ENCODE measurements around the gene LCE2D. TPM values are rescaled to one million over a fixed set of nuclear protein-coding genes. Genes with fewer than 3 reads are reported as not detected.

Gene LCE2D
- not detected in 2 replicates for polyA plus RNA-seq

GRCh38 chr1:152663098-152663497 lies at the start of gene LCE2D:
Gene LCE2D (plus strand): TSS chr1:152663380. CDS start chr1:152664106, 726 bp downstream.

DNA sequence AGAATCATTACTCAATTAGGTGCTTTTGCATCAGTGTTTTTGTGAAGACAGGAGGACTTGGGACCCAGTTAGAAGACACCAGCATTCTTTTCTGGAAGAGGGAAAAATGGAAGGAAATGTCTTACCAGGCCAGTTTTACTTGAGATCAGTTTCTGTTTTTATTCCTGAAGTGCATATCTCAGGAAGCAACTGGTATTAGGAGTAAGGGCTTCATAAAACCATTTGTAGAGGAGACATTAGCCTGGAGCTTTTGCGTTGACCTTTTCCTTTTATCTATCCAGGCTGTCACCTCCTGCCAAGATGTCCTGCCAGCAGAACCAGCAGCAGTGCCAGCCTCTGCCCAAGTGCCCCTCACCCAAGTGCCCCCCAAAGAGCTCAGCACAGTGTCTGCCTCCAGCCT lies 49.7 kb upstream of the LCE2D start, which contains the start of gene LCE3B:
TSS of gene LCE3B (plus strand) at position 301 of the 400 bp plus-strand sequence. CDS start at position 301, 0 bp downstream.

GRCh38 chr1:152622803-152623202 lies 40.4 kb upstream of the LCE2D start, which contains the start of gene LCE3A:
Gene LCE3A (minus strand): TSS chr1:152623103. CDS start chr1:152623103, 0 bp downstream.

GRCh38 chr1:152674983-152675382 lies 11.8 kb downstream of the LCE2D start, which contains the start of gene LCE2C:
Gene LCE2C (plus strand): TSS chr1:152675279. CDS start chr1:152676016, 737 bp downstream.

DNA sequence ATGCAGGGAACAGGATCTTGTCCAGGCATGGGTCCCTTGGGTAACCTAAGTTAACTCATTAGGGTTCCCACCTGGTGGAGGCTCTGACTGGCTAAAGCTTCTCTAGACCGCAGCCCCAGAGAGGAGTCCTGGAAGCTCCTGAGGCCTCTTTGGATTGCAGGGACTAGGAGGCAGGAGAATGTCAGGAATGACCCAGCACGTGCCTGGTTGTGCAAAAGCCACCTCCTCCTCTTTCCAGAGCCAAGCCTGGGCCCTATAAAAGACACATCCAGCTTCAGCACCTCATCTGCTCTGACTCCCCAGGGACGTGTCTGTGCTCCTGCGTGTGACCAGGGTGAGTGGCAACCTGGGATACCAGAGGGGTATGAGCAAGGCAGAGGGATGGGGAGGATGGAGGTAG lies 22.6 kb downstream of the LCE2D start, which contains the start of gene LCE2B:
TSS of gene LCE2B (plus strand) at position 301 of the 400 bp plus-strand sequence. CDS start 721 bp downstream, outside the sequence.

DNA sequence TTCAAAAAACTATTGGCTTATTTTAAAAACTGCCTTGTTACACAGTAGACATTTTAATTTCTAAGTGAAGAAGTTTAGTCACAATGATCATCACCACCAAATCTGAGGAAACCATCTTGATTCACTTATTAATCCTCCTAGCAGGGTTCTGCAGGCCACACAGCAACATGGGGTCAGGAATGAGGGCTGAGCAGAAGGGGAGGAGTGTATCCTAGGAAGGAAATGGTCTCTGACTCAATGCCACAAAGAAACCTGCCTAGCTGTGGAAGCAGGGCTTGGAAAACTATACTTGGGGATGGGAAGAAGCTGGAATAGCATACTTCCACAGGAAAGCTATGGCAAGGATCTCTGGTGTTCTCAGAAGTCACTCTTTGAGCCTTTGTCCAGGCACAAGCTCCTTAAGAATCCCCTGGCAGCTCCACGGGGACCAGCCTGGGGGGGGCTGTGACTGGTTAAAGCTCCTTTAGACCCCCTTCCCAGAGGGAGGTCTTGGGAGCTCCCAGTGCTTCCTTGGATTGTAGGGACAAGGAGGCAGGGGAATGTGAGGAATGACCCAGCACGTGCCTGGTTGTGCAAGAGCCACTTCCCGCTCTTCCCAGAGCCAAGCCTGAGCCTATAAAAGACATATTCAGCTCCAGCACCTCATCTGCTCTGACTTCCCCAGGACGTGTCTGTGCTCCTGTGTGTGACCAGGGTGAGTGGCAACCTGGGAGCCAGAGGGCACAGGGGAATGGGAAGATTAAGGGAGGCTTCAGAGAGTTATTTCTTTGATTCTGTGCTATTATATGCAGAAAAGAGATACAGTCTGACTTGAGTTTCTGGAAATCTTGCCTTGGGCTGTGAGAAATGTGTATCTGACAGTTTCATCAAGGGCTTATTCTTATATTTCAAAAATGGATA lies 34.8 kb downstream of the LCE2D start, which contains the start of gene LCE2A:
TSS of gene LCE2A (plus strand) at position 645 of the 900 bp plus-strand sequence. CDS start 557 bp downstream, outside the sequence.

DNA sequence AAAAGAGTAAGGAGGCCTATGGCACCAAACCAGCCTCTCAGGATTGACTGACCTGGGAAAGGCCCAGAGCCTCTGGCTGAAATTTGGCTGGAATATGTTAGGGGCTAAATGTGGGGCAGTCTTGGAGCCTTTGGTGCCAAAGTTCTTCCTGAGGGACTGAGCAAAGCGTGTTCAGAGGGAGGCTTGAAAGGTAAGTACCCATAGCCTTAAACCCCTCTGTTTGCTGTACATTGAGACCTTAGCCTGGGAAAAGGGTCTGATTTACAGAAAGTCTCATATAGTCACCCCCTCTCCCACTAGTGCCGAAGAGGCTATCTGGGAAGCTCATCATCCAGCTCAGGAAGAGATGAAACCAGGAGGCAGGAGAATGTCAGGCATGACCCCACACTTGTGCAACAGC lies 44.7 kb downstream of the LCE2D start, which contains the start of gene LCE4A:
TSS of gene LCE4A (plus strand) at position 301 of the 400 bp plus-strand sequence. CDS start 916 bp downstream, outside the sequence.

Other genes with a start within 250 kb of the LCE2D start
- gene CRNN, start 249.1 kb upstream of the LCE2D start, polyA plus RNA-seq: not detected in 2 replicates
- gene LCE5A, start 152.6 kb upstream of the LCE2D start, polyA plus RNA-seq: not detected in 2 replicates
- not detected in 2 replicates for gene CRCT1, start 148.9 kb upstream of the LCE2D start, polyA plus RNA-seq
- gene LCE3E, start 96.6 kb upstream of the LCE2D start, polyA plus RNA-seq: not detected in 2 replicates
- gene LCE3D, start 82.9 kb upstream of the LCE2D start, polyA plus RNA-seq: not detected in 2 replicates
- not detected in 2 replicates for gene LCE3C, start 63.1 kb upstream of the LCE2D start, polyA plus RNA-seq
- not detected in 2 replicates for gene LCE3B, start 49.6 kb upstream of the LCE2D start, polyA plus RNA-seq
- gene LCE3A, start 40.3 kb upstream of the LCE2D start, polyA plus RNA-seq: not detected in 2 replicates
- not detected in 2 replicates for gene LCE2C, start 11.9 kb downstream of the LCE2D start, polyA plus RNA-seq
- not detected in 2 replicates for gene LCE2B, start 22.7 kb downstream of the LCE2D start, polyA plus RNA-seq
- not detected in 2 replicates for gene LCE2A, start 35.0 kb downstream of the LCE2D start, polyA plus RNA-seq
- gene LCE4A, start 44.8 kb downstream of the LCE2D start, polyA plus RNA-seq: not detected in 2 replicates
- not detected in 2 replicates for gene KPRP, start 94.6 kb downstream of the LCE2D start, polyA plus RNA-seq
- gene LCE1F, start 111.8 kb downstream of the LCE2D start, polyA plus RNA-seq: not detected in 2 replicates
- gene LCE1E, start 122.9 kb downstream of the LCE2D start, polyA plus RNA-seq: not detected in 2 replicates
- gene LCE1D, start 133.3 kb downstream of the LCE2D start, polyA plus RNA-seq: not detected in 2 replicates
- gene LCE1C, start 143.3 kb downstream of the LCE2D start, polyA plus RNA-seq: not detected in 2 replicates
- not detected in 2 replicates for gene LCE1B, start 148.6 kb downstream of the LCE2D start, polyA plus RNA-seq
- not detected in 2 replicates for gene LCE1A, start 164.1 kb downstream of the LCE2D start, polyA plus RNA-seq
- not detected in 2 replicates for gene LCE6A, start 179.5 kb downstream of the LCE2D start, polyA plus RNA-seq
- gene LCE7A, start 196.6 kb downstream of the LCE2D start, polyA plus RNA-seq: not detected in 2 replicates
- not detected in 2 replicates for gene SMCP, start 214.9 kb downstream of the LCE2D start, polyA plus RNA-seq
- not detected in 2 replicates for gene IVL, start 245.2 kb downstream of the LCE2D start, polyA plus RNA-seq

Data from Purkinje cell (primary cell).